ENCODE results near the gene AMN1. TPM values are rescaled to one million over a fixed set of nuclear protein-coding genes. Genes with fewer than 3 reads are reported as not detected.
A peak's percentile ranks its signal among the peaks of the same experiment; 100 is the strongest.

The AMN1 gene
- total and polyA plus RNA-seq, 2 of the 13 experiments (the other 11 are each of a cell fraction or from before 2014, with no cell fraction given): 7.5 to 26.5 TPM

DNA sequence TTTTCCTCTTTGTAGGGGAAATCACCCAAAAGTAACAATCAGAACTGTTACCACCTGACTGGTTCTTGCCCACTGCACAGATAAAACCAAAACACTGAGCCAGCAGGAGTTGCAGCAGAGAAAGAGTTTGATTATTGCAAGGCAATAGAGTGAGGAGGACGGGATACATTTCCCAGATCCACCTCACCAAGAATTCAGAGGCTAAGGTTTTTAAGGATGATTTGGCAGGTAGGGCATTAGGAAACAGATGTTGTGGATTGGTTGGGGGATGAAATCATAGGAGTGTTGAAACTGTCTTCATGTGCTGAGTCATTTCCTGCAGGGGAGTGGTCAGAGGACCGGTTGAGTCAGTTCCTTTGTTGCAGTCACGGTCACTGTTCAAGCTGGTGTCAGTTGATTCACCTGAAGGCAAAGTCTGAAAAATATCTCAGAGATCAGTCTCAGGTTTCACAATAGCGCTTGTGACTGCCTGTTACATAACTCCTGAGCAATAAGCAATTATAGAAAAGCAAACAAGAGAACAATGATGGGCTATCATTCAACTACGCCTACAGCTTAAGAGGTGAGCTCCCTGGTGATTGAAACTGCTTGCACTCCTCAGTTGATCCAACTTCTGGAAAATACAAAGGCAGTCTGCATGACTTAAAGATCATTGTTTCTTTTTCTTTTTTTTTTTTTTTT lies 20.3 kb upstream of the AMN1 start (continued):
- TF ChIP-seq, protein P1, sequence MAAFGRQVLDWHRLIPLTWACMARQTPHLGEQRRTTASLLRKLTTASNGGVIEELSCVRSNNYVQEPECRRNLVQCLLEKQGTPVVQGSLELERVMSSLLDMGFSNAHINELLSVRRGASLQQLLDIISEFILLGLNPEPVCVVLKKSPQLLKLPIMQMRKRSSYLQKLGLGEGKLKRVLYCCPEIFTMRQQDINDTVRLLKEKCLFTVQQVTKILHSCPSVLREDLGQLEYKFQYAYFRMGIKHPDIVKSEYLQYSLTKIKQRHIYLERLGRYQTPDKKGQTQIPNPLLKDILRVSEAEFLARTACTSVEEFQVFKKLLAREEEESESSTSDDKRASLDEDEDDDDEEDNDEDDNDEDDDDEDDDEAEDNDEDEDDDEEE (CRISPR knock-in tag; IDR thresholded peaks at IDR 0.05): no peak
- no peak for TF ChIP-seq SCMH1 (CRISPR knock-in tag; IDR thresholded peaks at IDR 0.05; ENCODE audit: borderline replicate concordance)
- no peak for TF ChIP-seq MLLT10 (CRISPR knock-in tag; IDR thresholded peaks at IDR 0.05)
- TF ChIP-seq, protein P2, sequence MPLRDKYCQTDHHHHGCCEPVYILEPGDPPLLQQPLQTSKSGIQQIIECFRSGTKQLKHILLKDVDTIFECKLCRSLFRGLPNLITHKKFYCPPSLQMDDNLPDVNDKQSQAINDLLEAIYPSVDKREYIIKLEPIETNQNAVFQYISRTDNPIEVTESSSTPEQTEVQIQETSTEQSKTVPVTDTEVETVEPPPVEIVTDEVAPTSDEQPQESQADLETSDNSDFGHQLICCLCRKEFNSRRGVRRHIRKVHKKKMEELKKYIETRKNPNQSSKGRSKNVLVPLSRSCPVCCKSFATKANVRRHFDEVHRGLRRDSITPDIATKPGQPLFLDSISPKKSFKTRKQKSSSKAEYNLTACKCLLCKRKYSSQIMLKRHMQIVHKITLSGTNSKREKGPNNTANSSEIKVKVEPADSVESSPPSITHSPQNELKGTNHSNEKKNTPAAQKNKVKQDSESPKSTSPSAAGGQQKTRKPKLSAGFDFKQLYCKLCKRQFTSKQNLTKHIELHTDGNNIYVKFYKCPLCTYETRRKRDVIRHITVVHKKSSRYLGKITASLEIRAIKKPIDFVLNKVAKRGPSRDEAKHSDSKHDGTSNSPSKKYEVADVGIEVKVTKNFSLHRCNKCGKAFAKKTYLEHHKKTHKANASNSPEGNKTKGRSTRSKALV (CRISPR knock-in tag; IDR thresholded peaks at IDR 0.05): no peak
- peak; percentile 98 for TF ChIP-seq JUN (CRISPR knock-in tag; IDR thresholded peaks at IDR 0.05)
- TF ChIP-seq MZF1 (CRISPR knock-in tag; IDR thresholded peaks at IDR 0.05; ENCODE audit: borderline replicate concordance): no peak
- TF ChIP-seq ARID2 (CRISPR knock-in tag; IDR thresholded peaks at IDR 0.05; ENCODE audit: borderline replicate concordance): peak; percentile 70; the same call in 1 of the 2 replicates
- TF ChIP-seq, protein P3, sequence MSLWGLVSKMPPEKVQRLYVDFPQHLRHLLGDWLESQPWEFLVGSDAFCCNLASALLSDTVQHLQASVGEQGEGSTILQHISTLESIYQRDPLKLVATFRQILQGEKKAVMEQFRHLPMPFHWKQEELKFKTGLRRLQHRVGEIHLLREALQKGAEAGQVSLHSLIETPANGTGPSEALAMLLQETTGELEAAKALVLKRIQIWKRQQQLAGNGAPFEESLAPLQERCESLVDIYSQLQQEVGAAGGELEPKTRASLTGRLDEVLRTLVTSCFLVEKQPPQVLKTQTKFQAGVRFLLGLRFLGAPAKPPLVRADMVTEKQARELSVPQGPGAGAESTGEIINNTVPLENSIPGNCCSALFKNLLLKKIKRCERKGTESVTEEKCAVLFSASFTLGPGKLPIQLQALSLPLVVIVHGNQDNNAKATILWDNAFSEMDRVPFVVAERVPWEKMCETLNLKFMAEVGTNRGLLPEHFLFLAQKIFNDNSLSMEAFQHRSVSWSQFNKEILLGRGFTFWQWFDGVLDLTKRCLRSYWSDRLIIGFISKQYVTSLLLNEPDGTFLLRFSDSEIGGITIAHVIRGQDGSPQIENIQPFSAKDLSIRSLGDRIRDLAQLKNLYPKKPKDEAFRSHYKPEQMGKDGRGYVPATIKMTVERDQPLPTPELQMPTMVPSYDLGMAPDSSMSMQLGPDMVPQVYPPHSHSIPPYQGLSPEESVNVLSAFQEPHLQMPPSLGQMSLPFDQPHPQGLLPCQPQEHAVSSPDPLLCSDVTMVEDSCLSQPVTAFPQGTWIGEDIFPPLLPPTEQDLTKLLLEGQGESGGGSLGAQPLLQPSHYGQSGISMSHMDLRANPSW (CRISPR knock-in tag; IDR thresholded peaks at IDR 0.05; ENCODE audit: borderline replicate concordance): peak; percentile 98
- TF ChIP-seq, protein P4, sequence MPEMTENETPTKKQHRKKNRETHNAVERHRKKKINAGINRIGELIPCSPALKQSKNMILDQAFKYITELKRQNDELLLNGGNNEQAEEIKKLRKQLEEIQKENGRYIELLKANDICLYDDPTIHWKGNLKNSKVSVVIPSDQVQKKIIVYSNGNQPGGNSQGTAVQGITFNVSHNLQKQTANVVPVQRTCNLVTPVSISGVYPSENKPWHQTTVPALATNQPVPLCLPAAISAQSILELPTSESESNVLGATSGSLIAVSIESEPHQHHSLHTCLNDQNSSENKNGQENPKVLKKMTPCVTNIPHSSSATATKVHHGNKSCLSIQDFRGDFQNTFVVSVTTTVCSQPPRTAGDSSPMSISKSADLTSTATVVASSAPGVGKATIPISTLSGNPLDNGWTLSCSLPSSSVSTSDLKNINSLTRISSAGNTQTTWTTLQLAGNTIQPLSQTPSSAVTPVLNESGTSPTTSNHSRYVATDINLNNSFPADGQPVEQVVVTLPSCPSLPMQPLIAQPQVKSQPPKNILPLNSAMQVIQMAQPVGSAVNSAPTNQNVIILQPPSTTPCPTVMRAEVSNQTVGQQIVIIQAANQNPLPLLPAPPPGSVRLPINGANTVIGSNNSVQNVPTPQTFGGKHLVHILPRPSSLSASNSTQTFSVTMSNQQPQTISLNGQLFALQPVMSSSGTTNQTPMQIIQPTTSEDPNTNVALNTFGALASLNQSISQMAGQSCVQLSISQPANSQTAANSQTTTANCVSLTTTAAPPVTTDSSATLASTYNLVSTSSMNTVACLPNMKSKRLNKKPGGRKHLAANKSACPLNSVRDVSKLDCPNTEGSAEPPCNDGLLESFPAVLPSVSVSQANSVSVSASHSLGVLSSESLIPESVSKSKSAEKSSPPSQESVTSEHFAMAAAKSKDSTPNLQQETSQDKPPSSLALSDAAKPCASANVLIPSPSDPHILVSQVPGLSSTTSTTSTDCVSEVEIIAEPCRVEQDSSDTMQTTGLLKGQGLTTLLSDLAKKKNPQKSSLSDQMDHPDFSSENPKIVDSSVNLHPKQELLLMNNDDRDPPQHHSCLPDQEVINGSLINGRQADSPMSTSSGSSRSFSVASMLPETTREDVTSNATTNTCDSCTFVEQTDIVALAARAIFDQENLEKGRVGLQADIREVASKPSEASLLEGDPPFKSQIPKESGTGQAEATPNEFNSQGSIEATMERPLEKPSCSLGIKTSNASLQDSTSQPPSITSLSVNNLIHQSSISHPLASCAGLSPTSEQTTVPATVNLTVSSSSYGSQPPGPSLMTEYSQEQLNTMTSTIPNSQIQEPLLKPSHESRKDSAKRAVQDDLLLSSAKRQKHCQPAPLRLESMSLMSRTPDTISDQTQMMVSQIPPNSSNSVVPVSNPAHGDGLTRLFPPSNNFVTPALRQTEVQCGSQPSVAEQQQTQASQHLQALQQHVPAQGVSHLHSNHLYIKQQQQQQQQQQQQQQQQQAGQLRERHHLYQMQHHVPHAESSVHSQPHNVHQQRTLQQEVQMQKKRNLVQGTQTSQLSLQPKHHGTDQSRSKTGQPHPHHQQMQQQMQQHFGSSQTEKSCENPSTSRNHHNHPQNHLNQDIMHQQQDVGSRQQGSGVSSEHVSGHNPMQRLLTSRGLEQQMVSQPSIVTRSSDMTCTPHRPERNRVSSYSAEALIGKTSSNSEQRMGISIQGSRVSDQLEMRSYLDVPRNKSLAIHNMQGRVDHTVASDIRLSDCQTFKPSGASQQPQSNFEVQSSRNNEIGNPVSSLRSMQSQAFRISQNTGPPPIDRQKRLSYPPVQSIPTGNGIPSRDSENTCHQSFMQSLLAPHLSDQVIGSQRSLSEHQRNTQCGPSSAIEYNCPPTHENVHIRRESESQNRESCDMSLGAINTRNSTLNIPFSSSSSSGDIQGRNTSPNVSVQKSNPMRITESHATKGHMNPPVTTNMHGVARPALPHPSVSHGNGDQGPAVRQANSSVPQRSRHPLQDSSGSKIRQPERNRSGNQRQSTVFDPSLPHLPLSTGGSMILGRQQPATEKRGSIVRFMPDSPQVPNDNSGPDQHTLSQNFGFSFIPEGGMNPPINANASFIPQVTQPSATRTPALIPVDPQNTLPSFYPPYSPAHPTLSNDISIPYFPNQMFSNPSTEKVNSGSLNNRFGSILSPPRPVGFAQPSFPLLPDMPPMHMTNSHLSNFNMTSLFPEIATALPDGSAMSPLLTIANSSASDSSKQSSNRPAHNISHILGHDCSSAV (CRISPR knock-in tag; IDR thresholded peaks at IDR 0.05; ENCODE audit: borderline replicate concordance): no peak
- TF ChIP-seq, protein P5, sequence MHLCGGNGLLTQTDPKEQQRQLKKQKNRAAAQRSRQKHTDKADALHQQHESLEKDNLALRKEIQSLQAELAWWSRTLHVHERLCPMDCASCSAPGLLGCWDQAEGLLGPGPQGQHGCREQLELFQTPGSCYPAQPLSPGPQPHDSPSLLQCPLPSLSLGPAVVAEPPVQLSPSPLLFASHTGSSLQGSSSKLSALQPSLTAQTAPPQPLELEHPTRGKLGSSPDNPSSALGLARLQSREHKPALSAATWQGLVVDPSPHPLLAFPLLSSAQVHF (CRISPR knock-in tag; IDR thresholded peaks at IDR 0.05): no peak
- no peak for TF ChIP-seq KLF15 (CRISPR knock-in tag; IDR thresholded peaks at IDR 0.05; ENCODE audit: borderline replicate concordance)
- no peak for TF ChIP-seq ZNF432 (CRISPR knock-in tag; IDR thresholded peaks at IDR 0.05; ENCODE audit: borderline replicate concordance)

Measured in HepG2 (cell line).